ENCODE results near the gene LRRC7.

LRRC7 gene

DNA sequence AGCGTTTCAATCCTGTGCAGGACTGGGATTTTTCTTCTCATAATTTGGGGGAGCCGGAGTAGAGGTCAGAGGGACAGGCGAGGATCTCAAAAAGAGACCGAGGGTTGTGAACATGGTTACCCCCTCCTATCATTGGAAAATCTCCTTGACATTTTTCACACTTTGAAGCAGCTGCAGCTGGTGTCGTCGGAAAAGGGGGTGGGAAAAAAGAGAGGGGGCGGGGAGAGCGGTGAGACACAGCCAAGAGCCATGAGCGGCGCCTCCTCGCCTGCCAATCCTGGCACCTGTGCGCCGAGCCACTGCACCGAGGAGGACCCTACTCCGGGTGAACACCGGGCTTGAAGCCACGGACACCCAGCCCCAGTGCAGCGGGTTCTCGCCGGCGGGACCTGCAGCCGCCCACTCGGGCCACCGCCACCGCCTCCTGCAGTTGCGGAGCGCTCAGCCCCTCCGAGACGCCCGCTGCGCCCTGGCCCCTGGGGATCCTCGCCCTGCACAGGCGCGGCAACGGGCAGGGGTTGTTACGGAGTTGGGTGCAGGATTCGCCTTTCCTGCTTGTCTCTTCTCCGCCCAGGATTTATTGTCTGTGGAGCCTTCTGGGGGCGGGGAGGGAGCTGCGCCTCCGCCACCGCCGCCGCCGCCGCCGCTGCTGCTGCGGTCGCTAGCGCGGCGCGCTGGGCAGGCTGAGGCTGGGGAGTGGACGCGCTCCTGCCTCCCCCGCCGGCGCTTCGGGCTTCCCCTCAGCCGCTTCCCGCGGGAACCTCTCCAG lies at the start of gene LRRC7:
LRRC7 (plus strand) TSS at position 271 of the 769 bp plus-strand sequence. CDS start 718 bp downstream, outside the sequence.
- DNase-seq (ENCODE audit: low read depth in 2 of 2) = no peak

- DNase-seq (ENCODE audit: low read depth in 2 of 2) = no peak
Observed at GRCh38 chr1:69519006-69519405, 48.7 kb upstream of the LRRC7 start.

GRCh38 chr1:69520326-69520725 lies 47.4 kb upstream of the LRRC7 start:
- no peak for DNase-seq (ENCODE audit: low read depth in 2 of 2)

DNA sequence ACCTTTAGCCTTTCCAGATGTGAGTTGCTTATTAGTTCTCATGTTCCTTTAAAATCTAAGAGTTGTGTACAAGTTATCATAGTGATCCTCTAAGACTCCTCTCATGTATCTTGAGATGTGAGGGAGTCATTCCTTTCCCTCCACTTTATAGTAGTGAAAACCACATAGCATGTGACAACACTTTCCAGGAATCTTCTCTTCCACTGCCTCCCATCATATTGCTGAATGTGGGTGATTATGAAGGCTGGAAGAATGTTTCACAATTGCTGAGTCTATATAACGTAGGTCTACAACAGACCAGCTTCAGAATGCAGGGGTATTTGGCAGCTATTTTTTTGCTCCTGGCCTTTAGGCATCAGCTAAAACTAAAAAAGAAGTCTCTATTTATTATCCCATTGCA lies 44.7 kb upstream of the LRRC7 start:
- DNase-seq (ENCODE audit: low read depth in 2 of 2) = peak; percentile 95 to 96

DNA sequence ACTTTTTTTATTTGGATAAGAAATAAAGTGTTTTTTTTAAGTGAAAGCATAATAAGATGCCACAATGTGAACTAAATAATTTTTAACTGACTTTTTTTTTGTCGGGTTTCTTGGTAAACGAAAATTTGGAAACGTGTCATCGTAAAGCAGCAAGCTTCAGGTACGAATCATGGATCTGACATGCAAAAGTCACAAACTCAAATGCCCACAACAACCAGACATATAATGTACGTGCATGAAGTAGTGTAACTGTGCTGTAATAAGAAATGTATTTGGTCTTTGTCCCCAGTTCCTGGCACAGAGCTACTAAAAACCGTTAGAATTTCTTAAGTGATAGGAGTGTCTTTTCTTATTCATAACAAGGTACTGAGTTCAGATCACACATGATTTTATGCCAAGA lies 44.3 kb upstream of the LRRC7 start:
- no peak for DNase-seq (ENCODE audit: low read depth in 2 of 2)

GRCh38 chr1:69524015-69524414 lies 43.7 kb upstream of the LRRC7 start:
- peak; percentile 57 to 60 for DNase-seq (ENCODE audit: low read depth in 2 of 2)

GRCh38 chr1:69527273-69527672 lies 40.4 kb upstream of the LRRC7 start:
- no peak for DNase-seq (ENCODE audit: low read depth in 2 of 2)

- DNase-seq (ENCODE audit: low read depth in 2 of 2) = no peak
Observed at GRCh38 chr1:69528376-69528775, 39.3 kb upstream of the LRRC7 start.

GRCh38 chr1:69533343-69533742 lies 34.4 kb upstream of the LRRC7 start:
- no peak for DNase-seq (ENCODE audit: low read depth in 2 of 2)

GRCh38 chr1:69534829-69535228 lies 32.9 kb upstream of the LRRC7 start:
- DNase-seq (ENCODE audit: low read depth in 2 of 2) = no peak

- DNase-seq (ENCODE audit: low read depth in 2 of 2) = no peak
Observed at GRCh38 chr1:69535490-69535889, 32.2 kb upstream of the LRRC7 start.

- DNase-seq (ENCODE audit: low read depth in 2 of 2) = no peak
Observed at GRCh38 chr1:69540052-69540451, 27.7 kb upstream of the LRRC7 start.

DNA sequence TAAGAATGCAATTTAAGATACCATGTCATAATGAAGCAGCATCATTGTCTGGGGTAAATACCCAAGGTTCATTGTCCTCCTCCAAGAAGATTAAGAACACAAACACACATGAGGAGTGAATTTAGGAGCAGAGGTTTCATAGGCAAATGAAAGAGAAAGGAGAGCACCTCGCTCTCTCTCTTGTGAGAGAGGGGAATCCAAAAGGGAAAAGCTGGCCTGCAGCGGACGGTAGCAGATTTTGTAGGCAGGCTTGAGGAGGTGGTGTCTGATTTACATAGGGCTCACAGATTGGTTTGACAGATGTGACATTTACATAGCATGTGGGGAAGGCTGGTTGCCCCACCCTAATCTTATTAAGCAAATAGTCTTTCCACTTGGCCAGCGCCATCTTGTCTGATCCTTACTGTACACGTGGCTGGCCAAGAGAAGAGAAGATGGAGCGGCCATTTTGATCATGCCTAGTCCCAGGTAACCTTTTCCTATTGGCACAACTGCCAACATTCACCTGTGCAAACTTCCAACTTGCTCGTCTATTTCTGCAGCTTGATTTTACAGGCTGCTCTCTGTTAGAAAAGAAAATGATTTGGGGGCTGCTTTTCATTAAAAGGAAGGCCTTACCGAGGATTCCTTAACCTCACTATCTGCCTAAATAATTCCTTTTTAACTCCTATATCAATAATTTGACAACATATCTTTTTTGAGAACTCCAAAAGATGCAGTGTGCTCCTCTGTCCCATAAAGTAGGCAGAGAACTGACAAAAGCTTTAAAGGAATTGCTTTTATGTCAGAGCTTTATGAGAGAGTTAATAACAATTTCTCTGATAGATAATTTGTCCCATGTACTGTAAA lies 16.0 kb upstream of the LRRC7 start:
- DNase-seq (ENCODE audit: low read depth in 2 of 2) = no peak

- no peak for DNase-seq (ENCODE audit: low read depth in 2 of 2)
Observed at GRCh38 chr1:69553726-69554125, 14.0 kb upstream of the LRRC7 start.

DNA sequence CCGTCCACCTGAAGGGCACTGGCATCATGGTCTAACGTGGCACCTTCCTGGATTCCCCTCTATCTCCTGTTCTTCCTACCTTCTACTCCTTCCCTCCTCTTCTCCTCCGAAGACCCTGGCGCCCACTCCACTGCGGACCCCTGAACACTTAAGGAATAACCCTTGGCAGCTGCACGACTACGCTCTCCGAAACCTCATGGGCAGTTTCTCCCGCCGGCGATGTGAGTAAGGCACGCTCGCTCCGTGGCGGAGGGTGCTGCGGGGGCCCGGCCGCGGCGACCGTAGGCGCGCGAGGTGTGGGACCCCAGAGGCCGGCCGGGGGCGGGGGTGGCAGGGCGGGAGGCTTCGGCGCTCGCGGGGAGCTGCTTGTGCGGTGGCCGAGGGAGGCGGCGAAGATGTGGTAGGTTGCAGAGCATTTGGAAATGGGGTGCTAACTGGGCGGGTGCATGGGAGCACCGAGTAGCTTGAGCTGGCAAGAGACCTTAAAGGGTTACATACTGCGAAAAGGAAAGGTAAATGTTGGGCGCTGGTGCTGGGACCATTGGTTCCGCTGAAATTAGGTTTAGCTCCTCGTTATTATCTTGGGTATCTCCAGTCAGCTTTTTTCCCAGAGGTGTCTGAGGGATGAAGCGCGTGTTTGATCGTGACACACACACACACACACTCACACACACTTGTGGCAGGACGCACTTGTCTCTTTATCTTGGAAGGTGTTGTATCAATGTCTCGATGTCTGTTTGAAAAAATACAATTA lies 876 bp downstream of the LRRC7 start:
- DNase-seq (ENCODE audit: low read depth in 2 of 2) = no peak

- no peak for DNase-seq (ENCODE audit: low read depth in 2 of 2)
Observed at GRCh38 chr1:69569175-69569541, 1.4 kb downstream of the LRRC7 start.

GRCh38 chr1:69569576-69570328 lies 2.0 kb downstream of the LRRC7 start:
- no peak for DNase-seq (ENCODE audit: low read depth in 2 of 2)

- no peak for DNase-seq (ENCODE audit: low read depth in 2 of 2)
Observed at GRCh38 chr1:69570356-69570755, 2.6 kb downstream of the LRRC7 start.

- DNase-seq (ENCODE audit: low read depth in 2 of 2) = no peak
Observed at GRCh38 chr1:69572921-69573320, 5.2 kb downstream of the LRRC7 start.

DNA sequence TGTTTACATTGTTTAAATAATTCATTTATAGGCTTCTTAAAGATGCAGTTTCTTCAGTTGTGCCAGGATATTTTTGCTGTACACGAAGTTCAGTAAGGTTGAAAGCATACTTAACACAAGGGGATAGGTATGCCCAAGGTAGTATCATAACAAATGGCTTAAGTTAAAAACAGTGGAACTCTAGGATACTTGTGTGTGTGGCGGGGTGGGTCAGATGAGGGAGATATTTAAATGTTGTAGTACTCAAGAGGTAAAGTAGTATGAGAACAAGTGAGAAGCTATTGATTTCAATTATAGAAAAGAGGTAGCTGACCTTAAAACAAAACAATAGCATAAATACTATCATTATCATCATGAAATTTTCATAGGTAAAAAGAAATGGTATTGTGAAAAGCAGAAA lies 6.2 kb downstream of the LRRC7 start:
- no peak for DNase-seq (ENCODE audit: low read depth in 2 of 2)

GRCh38 chr1:69585666-69586065 lies 17.9 kb downstream of the LRRC7 start:
- DNase-seq (ENCODE audit: low read depth in 2 of 2) = no peak

- no peak for DNase-seq (ENCODE audit: low read depth in 2 of 2)
Observed at GRCh38 chr1:69587391-69587790, 19.7 kb downstream of the LRRC7 start.
